Astrocyte (in vitro differentiated cells and primary cell): ENCODE data around the gene APOL1. TPM values are rescaled to one million over a fixed set of nuclear protein-coding genes. Genes with fewer than 3 reads are reported as not detected.
"Not testable (repeated sequence)": the region's sequence is repeated elsewhere in the genome, so short reads cannot be mapped to it uniquely, and the experiment has no call there.

Source experiments
- DNase-seq: peaks from one replicate; pipeline ENCODE4 v3.0.0-alpha.2; 2010; ENCODE audit warnings: low read depth
- FAIRE-seq: peaks from 2 replicates; lab custom pipeline; 2011; peaks lifted over from hg19 to GRCh38; lab: Jason Lieb, UNC
- H2AFZ ChIP-seq: 2 replicates; pipeline ENCODE4 v1.6.0; 2012; ENCODE audit warnings: low read depth, low read length, inconsistent platforms
- H3K27ac ChIP-seq: 2 replicates; pipeline ENCODE4 v1.5.1; 2011; ENCODE audit warnings: low read depth, low read length, inconsistent platforms
- H3K27me3 ChIP-seq: 2 replicates; pipeline ENCODE4 v1.6.0; 2011; ENCODE audit warnings: low read length, inconsistent platforms; ENCODE audit not compliant: insufficient read depth
- H3K36me3 ChIP-seq: 2 replicates; pipeline ENCODE4 v1.5.1; 2011; ENCODE audit warnings: low read length, inconsistent platforms; ENCODE audit not compliant: insufficient read depth
- H3K4me1 ChIP-seq: 2 replicates; pipeline ENCODE4 v1.5.1; 2011; ENCODE audit warnings: low read length, inconsistent platforms; ENCODE audit not compliant: insufficient read depth
- H3K4me2 ChIP-seq: 2 replicates; pipeline ENCODE4 v1.6.0; 2012; ENCODE audit warnings: low read length, inconsistent platforms
- H3K4me3 ChIP-seq: 2 replicates; pipeline ENCODE4 v1.5.1; 2011; ENCODE audit warnings: low read depth, mild to moderate bottlenecking, low read length, inconsistent platforms; ENCODE audit not compliant: insufficient read depth
- H3K79me2 ChIP-seq: 2 replicates; pipeline ENCODE4 v1.6.0; 2012; ENCODE audit warnings: mild to moderate bottlenecking, low read length, inconsistent platforms; ENCODE audit not compliant: insufficient read depth
- H3K9ac ChIP-seq: 2 replicates; pipeline ENCODE4 v1.6.0; 2012; ENCODE audit warnings: mild to moderate bottlenecking, low read length, inconsistent platforms
- H3K9me3 ChIP-seq: 2 replicates; pipeline ENCODE4 v1.5.1; 2012; ENCODE audit warnings: low read depth, mild to moderate bottlenecking, low read length, inconsistent platforms; ENCODE audit not compliant: insufficient read depth
- H4K20me1 ChIP-seq: 2 replicates; pipeline ENCODE4 v1.6.0; 2012; ENCODE audit warnings: low read length, inconsistent platforms; ENCODE audit not compliant: insufficient read depth
- H3K27ac Mint-ChIP-seq: one replicate; pipeline ENCODE4 v1.8.0; 2021; ENCODE audit warnings: mild to moderate bottlenecking, mixed read lengths; ENCODE audit not compliant: unreplicated experiment
- H3K27me3 Mint-ChIP-seq: one replicate; pipeline ENCODE4 v1.8.0; 2021; ENCODE audit warnings: low read depth, mixed read lengths; ENCODE audit not compliant: unreplicated experiment
- H3K36me3 Mint-ChIP-seq: one replicate; pipeline ENCODE4 v1.8.0; 2021; ENCODE audit warnings: low read depth, mixed read lengths; ENCODE audit not compliant: unreplicated experiment
- H3K4me1 Mint-ChIP-seq: one replicate; pipeline ENCODE4 v1.8.0; 2021; ENCODE audit warnings: low read depth, mixed read lengths; ENCODE audit not compliant: unreplicated experiment
- H3K4me3 Mint-ChIP-seq: one replicate; pipeline ENCODE4 v1.8.0; 2021; ENCODE audit warnings: mild to moderate bottlenecking, moderate library complexity, mixed read lengths; ENCODE audit not compliant: unreplicated experiment
- H3K9me3 Mint-ChIP-seq: one replicate; pipeline ENCODE4 v1.8.0; 2021; ENCODE audit warnings: mild to moderate bottlenecking, mixed read lengths; ENCODE audit not compliant: unreplicated experiment
- EZH2 ChIP-seq: IDR thresholded peaks from 2 replicates; pipeline ENCODE4 v1.6.1; 2012; ENCODE audit warnings: mild to moderate bottlenecking, low read length, inconsistent platforms; ENCODE audit not compliant: insufficient read depth
- total RNA-seq: library from RNA; stranded (reverse); gene quantifications from 2 replicates; pipeline ENCODE4 v1.2.1, GENCODE V29; 2021
- TF ChIP-seq, protein P1 (sequence below): IDR thresholded peaks from 2 replicates; pipeline ENCODE4 v1.5.1; 2011; ENCODE audit warnings: low read depth, mild to moderate bottlenecking, inconsistent platforms, low read length, moderate library complexity; ENCODE audit not compliant: insufficient read depth

APOL1 gene
- total RNA-seq, 1 donor from 2014 or later: 3.9 TPM

DNA sequence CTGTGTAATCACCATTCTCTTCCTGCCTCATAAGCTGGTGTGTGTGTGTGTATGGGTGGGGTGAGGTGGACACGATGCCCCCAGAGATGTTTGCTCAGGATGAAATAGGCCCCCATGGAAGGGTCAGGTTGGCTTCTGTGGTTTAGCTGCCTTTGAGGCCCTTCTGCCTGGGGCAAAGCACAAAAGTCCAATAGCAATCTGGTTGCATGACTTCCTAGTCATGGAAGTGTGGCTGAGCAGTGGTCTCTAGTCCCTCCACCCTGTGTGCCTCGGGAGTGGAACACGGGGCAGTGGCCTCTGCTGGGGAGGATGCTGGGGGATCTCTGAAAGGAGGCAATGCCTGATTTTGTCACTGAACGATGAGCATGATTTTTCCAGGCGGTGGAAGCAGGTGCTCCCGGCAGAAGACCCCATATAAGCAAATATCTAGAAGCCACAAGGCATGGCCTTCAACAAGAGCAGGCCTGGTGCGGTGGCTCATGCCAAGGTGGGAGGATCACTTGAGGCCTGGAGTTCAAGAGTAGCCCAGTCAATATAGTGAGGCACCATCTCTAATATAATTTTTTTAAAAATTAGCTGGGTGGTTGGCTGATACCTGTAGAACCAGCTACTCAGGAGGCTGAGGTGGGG lies 839 bp upstream of the APOL1 start:
- H2AFZ ChIP-seq, H3K27ac ChIP-seq, H3K4me2 ChIP-seq, H3K4me3 ChIP-seq, FAIRE-seq, H4K20me1 ChIP-seq, H3K9ac ChIP-seq, H3K4me3 Mint-ChIP-seq, H3K27me3 ChIP-seq, H3K36me3 ChIP-seq, H3K27ac Mint-ChIP-seq, H3K4me1 ChIP-seq, DNase-seq, H3K27me3 Mint-ChIP-seq, H3K79me2 ChIP-seq, H3K9me3 ChIP-seq: not testable (repeated sequence)
- H3K4me1 Mint-ChIP-seq: peaks cover 10% of the 10 kb centered on the region
- peaks cover 11% of the 10 kb centered on the region for H3K9me3 Mint-ChIP-seq
- peaks cover 16% of the 10 kb centered on the region for H3K36me3 Mint-ChIP-seq

DNA sequence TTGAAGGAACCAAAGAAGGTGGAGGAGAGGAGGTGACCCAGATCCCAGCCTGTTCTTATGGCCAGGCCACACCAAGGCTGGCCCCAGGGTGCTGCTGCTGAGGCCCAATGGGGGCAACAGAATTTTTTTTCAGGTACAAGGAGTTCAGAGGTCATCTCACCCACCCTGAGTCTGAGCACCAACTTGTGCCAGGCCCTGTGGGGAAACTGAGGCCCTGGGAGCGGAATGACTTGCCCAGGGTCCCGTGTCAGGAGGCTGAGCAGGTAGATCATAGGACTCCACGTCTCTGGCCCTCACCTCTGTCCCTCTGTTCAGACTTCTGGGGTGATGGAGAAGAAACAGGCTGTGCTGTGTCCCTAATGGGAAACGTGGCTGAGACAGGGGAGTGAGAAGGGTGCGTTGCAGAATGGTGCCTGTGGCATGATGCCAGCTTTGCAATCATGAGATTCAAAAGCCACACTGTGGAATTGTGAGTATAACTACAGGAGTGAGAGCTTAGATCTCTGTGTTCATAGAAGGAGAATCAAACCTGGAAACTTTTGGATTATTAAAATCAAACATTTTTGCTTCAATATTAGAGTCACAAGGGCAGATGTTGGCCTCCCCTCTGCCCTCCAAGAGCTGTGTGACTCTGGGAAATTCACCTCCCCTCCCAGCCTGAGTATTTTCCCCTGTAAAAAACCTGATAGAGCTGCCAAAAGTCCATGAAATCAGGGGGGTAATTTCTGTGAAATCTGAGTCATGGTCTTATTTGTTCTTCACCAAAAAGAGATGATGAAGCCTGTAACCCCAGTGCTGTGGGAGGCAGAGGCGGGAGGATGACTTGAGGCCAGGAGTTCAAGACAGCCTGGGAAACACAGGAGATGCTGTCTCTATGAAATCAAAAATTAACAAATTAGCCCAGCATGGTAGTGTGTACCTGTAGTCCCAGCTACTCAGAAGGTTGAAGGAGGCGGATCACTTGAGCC lies 874 bp downstream of the APOL1 start:
- no peak for FAIRE-seq

GRCh38 chr22:36255572-36255971 lies 2.6 kb downstream of the APOL1 start:
- Mint-ChIP-seq H3K36me3 (peaks cover 10% of the 10 kb centered on the region), H3K4me1 (peaks cover 31% of the 10 kb centered on the region)
- DNase-seq, H3K9me3 Mint-ChIP-seq, H3K79me2 ChIP-seq, H3K4me2 ChIP-seq, H3K36me3 ChIP-seq, FAIRE-seq, H3K27me3 Mint-ChIP-seq, H2AFZ ChIP-seq, H3K9me3 ChIP-seq, H3K9ac ChIP-seq, H3K27ac Mint-ChIP-seq, H3K27ac ChIP-seq, H3K4me3 ChIP-seq, H3K4me1 ChIP-seq, H3K4me3 Mint-ChIP-seq, H3K27me3 ChIP-seq, H4K20me1 ChIP-seq: not testable (repeated sequence)

More for the DNA sequence above, 874 bp downstream of the APOL1 start:
- H2AFZ ChIP-seq: no peak overlapping the region
- no peaks in the 10 kb centered on the region for H3K79me2 ChIP-seq
- no peaks in the 10 kb centered on the region for H3K36me3 ChIP-seq
- H3K27ac ChIP-seq: no peak overlapping the region
- H3K4me3 ChIP-seq: no peak overlapping the region
- Mint-ChIP-seq H3K27ac (no peak overlapping the region), H3K27me3 (peaks cover 4% of the 10 kb centered on the region), H3K36me3 (peaks cover 14% of the 10 kb centered on the region), H3K4me3 (peak overlapping the region; percentile 40), H3K4me1 (peaks cover 16% of the 10 kb centered on the region), H3K9me3 (peaks cover 4% of the 10 kb centered on the region)
- H3K9ac ChIP-seq: no peak overlapping the region
- no peak overlapping the region for H3K4me2 ChIP-seq
- no peaks in the 10 kb centered on the region for H3K4me1 ChIP-seq
- H3K27me3 ChIP-seq: no peaks in the 10 kb centered on the region
- no peaks in the 10 kb centered on the region for H3K9me3 ChIP-seq
- TF ChIP-seq, protein P1, sequence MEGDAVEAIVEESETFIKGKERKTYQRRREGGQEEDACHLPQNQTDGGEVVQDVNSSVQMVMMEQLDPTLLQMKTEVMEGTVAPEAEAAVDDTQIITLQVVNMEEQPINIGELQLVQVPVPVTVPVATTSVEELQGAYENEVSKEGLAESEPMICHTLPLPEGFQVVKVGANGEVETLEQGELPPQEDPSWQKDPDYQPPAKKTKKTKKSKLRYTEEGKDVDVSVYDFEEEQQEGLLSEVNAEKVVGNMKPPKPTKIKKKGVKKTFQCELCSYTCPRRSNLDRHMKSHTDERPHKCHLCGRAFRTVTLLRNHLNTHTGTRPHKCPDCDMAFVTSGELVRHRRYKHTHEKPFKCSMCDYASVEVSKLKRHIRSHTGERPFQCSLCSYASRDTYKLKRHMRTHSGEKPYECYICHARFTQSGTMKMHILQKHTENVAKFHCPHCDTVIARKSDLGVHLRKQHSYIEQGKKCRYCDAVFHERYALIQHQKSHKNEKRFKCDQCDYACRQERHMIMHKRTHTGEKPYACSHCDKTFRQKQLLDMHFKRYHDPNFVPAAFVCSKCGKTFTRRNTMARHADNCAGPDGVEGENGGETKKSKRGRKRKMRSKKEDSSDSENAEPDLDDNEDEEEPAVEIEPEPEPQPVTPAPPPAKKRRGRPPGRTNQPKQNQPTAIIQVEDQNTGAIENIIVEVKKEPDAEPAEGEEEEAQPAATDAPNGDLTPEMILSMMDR: no peak
- TF ChIP-seq EZH2: no peak
- H4K20me1 ChIP-seq: peaks cover 4% of the 10 kb centered on the region
- DNase-seq: no peak
